ENCODE results near the gene CBFB.

DNA sequence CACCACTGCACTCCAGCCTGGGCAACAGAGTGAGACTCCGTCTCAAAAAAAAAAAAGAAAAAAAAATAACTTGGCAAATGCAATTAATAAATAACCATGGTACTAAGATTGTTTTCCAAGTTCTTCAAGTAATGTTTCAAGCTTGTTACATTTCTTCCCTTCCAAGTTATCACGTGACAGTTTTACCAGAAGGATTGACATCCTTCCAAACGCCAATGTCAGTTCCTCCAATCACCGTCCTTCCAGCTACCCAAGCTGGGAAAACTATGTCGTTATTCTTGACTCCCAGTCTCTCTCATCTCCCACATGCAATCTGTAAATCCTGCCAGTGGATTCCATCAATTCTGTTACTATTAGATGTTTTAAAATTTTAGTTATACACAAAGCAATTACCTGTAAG, 76.9 kb downstream of the CBFB start:
- no peak for TF ChIP-seq GATA3 (IDR thresholded peaks at IDR 0.05; ENCODE audit: low read depth, low read length)
- no peak for TF ChIP-seq GATA2 (IDR thresholded peaks at IDR 0.05; ENCODE audit: low read depth, low read length)
